ENCODE results near the gene NOL3. TPM values are rescaled to one million over a fixed set of nuclear protein-coding genes. Genes with fewer than 3 reads are reported as not detected.

NOL3 gene
- total RNA-seq, 1 donor from 2014 or later, result 2.6 TPM

- Mint-ChIP-seq H3K27ac (ENCODE audit: unreplicated experiment) (no peak overlapping the region), H3K4me1 (ENCODE audit: unreplicated experiment) (no peaks in the 10 kb centered on the region), H3K9me3 (ENCODE audit: unreplicated experiment) (no peaks in the 10 kb centered on the region), H3K4me3 (ENCODE audit: unreplicated experiment) (no peak overlapping the region), H3K36me3 (ENCODE audit: low read depth, unreplicated experiment) (peaks cover 22% of the 10 kb centered on the region), H3K27me3 (ENCODE audit: unreplicated experiment) (peaks cover 27% of the 10 kb centered on the region)
- DNase-seq (ENCODE audit: low spot score), result no peak
- no peak for TF ChIP-seq CTCF (IDR thresholded peaks at IDR 0.05; ENCODE audit: unreplicated experiment)
Observed at GRCh38 chr16:67146523-67147357, 23.6 kb upstream of the NOL3 start.

DNA sequence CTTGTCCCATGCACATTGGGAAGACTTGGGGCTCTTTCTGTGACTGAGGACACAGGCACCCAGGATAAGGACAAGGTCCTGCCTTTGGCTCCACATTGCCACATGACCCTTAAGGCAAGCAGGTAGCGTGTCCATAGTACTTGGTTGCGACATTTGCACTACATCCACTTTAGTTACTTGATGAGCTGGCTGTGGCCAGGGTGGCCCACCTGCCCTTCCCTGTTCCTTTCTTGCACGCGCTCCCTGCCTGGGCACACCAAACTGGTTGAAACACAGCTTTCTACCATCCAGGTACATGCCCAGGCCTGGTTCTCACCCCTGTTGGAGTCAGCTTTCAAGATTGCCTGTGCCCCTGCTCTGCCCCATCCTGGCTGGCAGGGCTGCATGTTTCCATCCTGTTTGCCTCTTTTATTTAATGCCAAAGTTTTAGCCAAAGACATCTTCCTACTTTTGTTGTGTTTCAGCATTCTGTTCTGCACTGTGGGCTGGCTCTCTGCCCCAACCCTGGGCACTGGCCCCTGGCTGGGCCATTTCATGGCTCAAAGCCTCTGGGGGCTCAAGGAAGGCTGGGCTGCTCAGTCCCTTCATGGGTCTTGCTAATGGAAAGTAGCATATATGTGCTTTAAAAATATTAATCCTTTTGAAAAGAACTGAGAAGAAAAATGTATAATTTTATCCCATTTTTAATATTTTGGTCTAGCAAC is 22.7 kb upstream of the NOL3 start:
- peaks cover 33% of the 10 kb centered on the region for H3K27me3 Mint-ChIP-seq (ENCODE audit: unreplicated experiment)
- H3K27ac Mint-ChIP-seq (ENCODE audit: unreplicated experiment), result no peak overlapping the region
- no peaks in the 10 kb centered on the region for H3K9me3 Mint-ChIP-seq (ENCODE audit: unreplicated experiment)
- no peak for TF ChIP-seq CTCF (IDR thresholded peaks at IDR 0.05; ENCODE audit: unreplicated experiment)
- DNase-seq (ENCODE audit: low spot score), result no peak
- H3K36me3 Mint-ChIP-seq (ENCODE audit: low read depth, unreplicated experiment), result peaks cover 17% of the 10 kb centered on the region
- no peak overlapping the region for H3K4me3 Mint-ChIP-seq (ENCODE audit: unreplicated experiment)
- no peaks in the 10 kb centered on the region for H3K4me1 Mint-ChIP-seq (ENCODE audit: unreplicated experiment)

DNA sequence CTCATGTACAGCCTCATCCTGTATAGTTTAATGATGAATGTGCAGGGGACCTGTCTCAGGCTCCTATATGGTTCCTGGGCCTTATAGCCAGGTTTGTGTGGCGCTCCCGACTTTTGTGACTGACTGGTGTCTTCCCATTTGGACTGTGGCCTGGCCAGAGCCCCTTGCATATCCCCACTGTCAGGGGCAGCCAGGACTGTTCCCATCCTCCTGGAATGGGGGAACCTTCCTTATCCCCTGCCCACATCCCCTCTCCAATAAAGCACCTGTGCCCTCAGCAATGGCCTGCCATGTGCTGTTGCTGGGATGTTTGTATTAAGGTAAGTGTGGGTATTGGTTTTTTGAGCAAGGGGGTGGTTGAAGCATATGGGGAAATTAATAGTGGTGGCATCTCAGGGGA is 22.1 kb upstream of the NOL3 start:
- Mint-ChIP-seq H3K36me3 (ENCODE audit: low read depth, unreplicated experiment) (peaks cover 17% of the 10 kb centered on the region), H3K9me3 (ENCODE audit: unreplicated experiment) (no peaks in the 10 kb centered on the region), H3K4me1 (ENCODE audit: unreplicated experiment) (no peaks in the 10 kb centered on the region), H3K4me3 (ENCODE audit: unreplicated experiment) (peak overlapping the region; percentile 51), H3K27me3 (ENCODE audit: unreplicated experiment) (peaks cover 34% of the 10 kb centered on the region), H3K27ac (ENCODE audit: unreplicated experiment) (peak overlapping the region; percentile 75)
- TF ChIP-seq CTCF (IDR thresholded peaks at IDR 0.05; ENCODE audit: unreplicated experiment), result no peak
- DNase-seq (ENCODE audit: low spot score), result no peak

DNA sequence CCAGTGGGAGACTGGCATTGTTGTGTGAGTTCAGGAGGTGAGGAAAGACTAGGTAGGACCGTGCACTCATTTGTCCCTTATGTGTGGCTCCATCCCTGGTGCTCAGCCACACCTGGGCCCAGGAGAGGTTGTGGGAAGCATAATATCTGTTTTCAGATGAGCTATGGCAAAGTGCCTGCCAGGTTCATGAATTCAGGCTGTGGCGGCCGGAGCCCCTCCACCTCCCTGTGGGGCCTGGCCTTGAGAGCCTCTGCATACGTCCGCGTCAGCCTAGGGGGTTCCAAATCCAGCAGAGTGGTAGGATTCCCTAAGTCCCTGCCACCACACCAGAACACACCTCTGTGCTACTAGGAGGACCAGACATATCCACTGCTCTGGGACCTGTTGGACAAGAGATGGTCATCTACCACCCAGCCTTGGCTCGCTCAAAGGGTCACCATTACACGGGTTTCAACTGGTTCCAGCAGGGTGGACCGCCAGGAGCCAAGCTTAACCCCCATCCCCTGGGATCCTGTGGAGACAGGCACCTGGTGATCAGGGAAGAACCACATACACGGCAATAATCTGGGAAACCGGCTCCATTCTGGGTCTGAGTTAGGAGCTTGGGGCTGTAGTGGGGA is 21.6 kb upstream of the NOL3 start:
- no peak for DNase-seq (ENCODE audit: low spot score)
- Mint-ChIP-seq H3K27ac (ENCODE audit: unreplicated experiment) (peak overlapping the region; percentile 75), H3K27me3 (ENCODE audit: unreplicated experiment) (peaks cover 35% of the 10 kb centered on the region), H3K4me1 (ENCODE audit: unreplicated experiment) (no peaks in the 10 kb centered on the region), H3K4me3 (ENCODE audit: unreplicated experiment) (peak overlapping the region; percentile 51), H3K36me3 (ENCODE audit: low read depth, unreplicated experiment) (peaks cover 17% of the 10 kb centered on the region), H3K9me3 (ENCODE audit: unreplicated experiment) (no peaks in the 10 kb centered on the region)
- TF ChIP-seq CTCF (IDR thresholded peaks at IDR 0.05; ENCODE audit: unreplicated experiment), result no peak
